GM23338 (cell line): ENCODE data around the gene RAB33A. TPM values are rescaled to one million over a fixed set of nuclear protein-coding genes. Genes with fewer than 3 reads are reported as not detected.

ENCODE experiments used
- ATAC-seq: fragments of 200-7000 bp; cut with Tn5 transposase; 3 replicates; pipeline ENCODE4 v1.9.1; 2020
- DNase-seq: peaks from one replicate; pipeline ENCODE4 v3.0.0-alpha.2; 2015; ENCODE audit warnings: low spot score
- H2AFZ ChIP-seq: fragments of 200-600 bp; sonication (generic); 2 replicates; pipeline ENCODE4 v1.8.0; 2016; ENCODE audit warnings: antibody characterized with exemption, mild to moderate bottlenecking, moderate library complexity
- H3F3A ChIP-seq: fragments of 200-600 bp; sonication (generic); replicated peaks from 2 replicates; pipeline ENCODE4 v1.8.0; 2017; ENCODE audit warnings: antibody characterized with exemption, mixed run types, low read depth
- H3K27ac ChIP-seq: fragments of 200-600 bp; sonication (generic); 2 replicates; pipeline ENCODE4 v1.6.1; 2016; ENCODE audit warnings: low read depth
- H3K27me3 ChIP-seq: fragments of 200-600 bp; sonication (generic); 2 replicates; pipeline ENCODE4 v1.8.0; 2016; ENCODE audit warnings: mild to moderate bottlenecking, mixed run types, moderate library complexity; ENCODE audit not compliant: insufficient read depth
- H3K36me3 ChIP-seq: fragments of 200-600 bp; sonication (generic); 2 replicates; pipeline ENCODE4 v1.8.0; 2016; ENCODE audit warnings: mild to moderate bottlenecking; ENCODE audit not compliant: insufficient read depth
- H3K4me1 ChIP-seq: fragments of 200-600 bp; sonication (generic); 2 replicates; pipeline ENCODE4 v1.8.0; 2016; ENCODE audit warnings: mild to moderate bottlenecking, moderate library complexity; ENCODE audit not compliant: insufficient read depth
- H3K4me2 ChIP-seq: fragments of 200-600 bp; sonication (generic); 2 replicates; pipeline ENCODE4 v1.7.1; 2017; ENCODE audit warnings: mixed run types
- H3K4me3 ChIP-seq: fragments of 200-600 bp; sonication (generic); 2 replicates; pipeline ENCODE4 v1.6.1; 2016; ENCODE audit warnings: mixed run types
- H3K79me2 ChIP-seq: fragments of 200-600 bp; sonication (generic); replicated peaks from 2 replicates; pipeline ENCODE4 v1.8.0; 2017; ENCODE audit warnings: mild to moderate bottlenecking; ENCODE audit not compliant: insufficient read depth
- H3K9me2 ChIP-seq: fragments of 200-600 bp; sonication (generic); 2 replicates; pipeline ENCODE4 v1.8.0; 2017; ENCODE audit not compliant: insufficient read depth
- H4K20me1 ChIP-seq: fragments of 200-600 bp; sonication (generic); replicated peaks from 2 replicates; pipeline ENCODE4 v1.8.0; 2017; ENCODE audit warnings: mild to moderate bottlenecking; ENCODE audit not compliant: insufficient read depth
- H3K27ac Mint-ChIP-seq: 2 replicates; pipeline ENCODE4 v1.8.0; 2020; ENCODE audit warnings: inconsistent platforms, mild to moderate bottlenecking, moderate library complexity, mixed read lengths
- H3K27me3 Mint-ChIP-seq: 3 replicates; pipeline ENCODE4 v1.8.0; 2022; ENCODE audit warnings: low read depth, mild to moderate bottlenecking, moderate library complexity, mixed read lengths, inconsistent platforms; ENCODE audit not compliant: insufficient read depth, poor library complexity
- H3K36me3 Mint-ChIP-seq: 3 replicates; pipeline ENCODE4 v1.8.0; 2021; ENCODE audit warnings: low read depth, mild to moderate bottlenecking, inconsistent platforms, moderate library complexity, mixed read lengths
- H3K4me1 Mint-ChIP-seq: 3 replicates; pipeline ENCODE4 v1.8.0; 2020; ENCODE audit warnings: mild to moderate bottlenecking, inconsistent platforms, mixed read lengths
- H3K4me3 Mint-ChIP-seq: 3 replicates; pipeline ENCODE4 v1.8.0; 2021; ENCODE audit warnings: moderate library complexity, mild to moderate bottlenecking, inconsistent platforms, mixed read lengths
- H3K9me3 Mint-ChIP-seq: 3 replicates; pipeline ENCODE4 v1.8.0; 2020; ENCODE audit warnings: moderate library complexity, mild to moderate bottlenecking, inconsistent platforms, mixed read lengths
- CREB1 ChIP-seq: fragments of 250-450 bp; sonication (Bioruptor Pico); IDR thresholded peaks from 2 replicates; pipeline ENCODE4 v1.5.0; 2020; ENCODE audit warnings: low read depth, mild to moderate bottlenecking, moderate library complexity
- CTCF ChIP-seq, 2 experiments: fragments of 200-600 bp in 1 of 2; sonication (generic) in 1 of 2; conservative IDR thresholded peaks; 2 replicates each; pipeline versions ENCODE4 v1.5.1 to v1.6.1; 2016 to 2017; ENCODE audit warnings: antibody characterized with exemption in 2 of 2, low read depth in 2 of 2, mild to moderate bottlenecking in 2 of 2, moderate library complexity in 1 of 2
- ETS1 ChIP-seq: IDR thresholded peaks from 2 replicates; pipeline ENCODE4 v1.6.1; 2016; ENCODE audit warnings: antibody characterized with exemption
- EZH2 ChIP-seq: fragments of 200-600 bp; sonication (generic); IDR thresholded peaks from one replicate; pipeline ENCODE4 v1.8.0; 2017; ENCODE audit warnings: antibody characterized with exemption, mild to moderate bottlenecking, low read depth; ENCODE audit not compliant: unreplicated experiment
- EZH2phosphoT487 ChIP-seq: fragments of 200-600 bp; sonication (generic); IDR thresholded peaks from one replicate; pipeline ENCODE4 v1.8.1; 2018; ENCODE audit warnings: antibody characterized with exemption; ENCODE audit not compliant: unreplicated experiment
- NANOG ChIP-seq: IDR thresholded peaks from 2 replicates; pipeline ENCODE4 v1.6.1; 2016; ENCODE audit warnings: antibody characterized with exemption, borderline replicate concordance
- POLR2AphosphoS5 ChIP-seq: IDR thresholded peaks from 2 replicates; pipeline ENCODE4 v1.6.1; 2016; ENCODE audit warnings: antibody characterized with exemption, low read depth
- STAT1 ChIP-seq: IDR thresholded peaks from one replicate; pipeline ENCODE4 v1.6.1; 2016; ENCODE audit warnings: antibody characterized with exemption; ENCODE audit not compliant: unreplicated experiment
- ZNF114 ChIP-seq: fragments of 250-450 bp; sonication (Bioruptor Pico); IDR thresholded peaks from 2 replicates; pipeline ENCODE4 v1.5.0; 2020; ENCODE audit warnings: mild to moderate bottlenecking, moderate library complexity
- ZNF331 ChIP-seq: fragments of 250-450 bp; sonication (Bioruptor Pico); IDR thresholded peaks from 2 replicates; pipeline ENCODE4 v1.5.0; 2020; ENCODE audit warnings: low read depth, mild to moderate bottlenecking, moderate library complexity
- polyA plus RNA-seq: library from polyadenylated mRNA; unstranded; fragments of >200 nt; fragmentation: Nextera tagmentation; extraction: Ambion mirVana; gene quantifications from 2 replicates; pipeline ENCODE4 v1.2.1, GENCODE V29; 2016
- total RNA-seq: library from RNA; depleted of rRNA; stranded (reverse); fragments of >200 nt; shearing (Covaris generic); gene quantifications from 2 replicates; pipeline ENCODE4 v1.2.3, GENCODE V29; 2014

Gene RAB33A
- total and polyA plus RNA-seq, 2 experiments from 2014 or later, result 5.5 to 6.5 TPM

- no peak for TF ChIP-seq ZNF331
- no peak for TF ChIP-seq EZH2
- no peak for TF ChIP-seq ETS1
- TF ChIP-seq EZH2phosphoT487, result no peak
- no peak for TF ChIP-seq NANOG
Measured at GRCh38 chrX:130167040-130167439, 4.7 kb upstream of the RAB33A start (continued).

- 0 out of 2 replicates have a peak overlapping the region, but pooled peaks have one; percentile 72 for H2AFZ ChIP-seq
- no peaks in the 10 kb centered on the region for H4K20me1 ChIP-seq
- H3K9me2 ChIP-seq, result no peaks in the 10 kb centered on the region
- Mint-ChIP-seq H3K36me3 (no peaks in the 10 kb centered on the region; the same call in 2 of the 3 replicates), H3K27ac (no peak overlapping the region), H3K9me3 (no peaks in the 10 kb centered on the region; the same call in 2 of the 3 replicates), H3K4me1 (peaks cover 16% of the 10 kb centered on the region; the same call in 2 of the 3 replicates), H3K27me3 (peaks cover 16% of the 10 kb centered on the region), H3K4me3 (peak overlapping the region; percentile 87)
- H3K79me2 ChIP-seq, result no peaks in the 10 kb centered on the region
- ATAC-seq, result peak; percentile 87
- DNase-seq, result peak; percentile 71
- H3K4me3 ChIP-seq, result peak overlapping the region; percentile 65
- peak overlapping the region; percentile 84 for H3K4me2 ChIP-seq
- no peaks in the 10 kb centered on the region for H3F3A ChIP-seq
- peaks cover 13% of the 10 kb centered on the region; the same call in 1 of the 2 replicates for H3K27me3 ChIP-seq
- no peaks in the 10 kb centered on the region for H3K36me3 ChIP-seq
- peaks cover 5% of the 10 kb centered on the region; the same call in 1 of the 2 replicates for H3K4me1 ChIP-seq
- TF ChIP-seq STAT1 (no peak), EZH2phosphoT487 (no peak), POLR2AphosphoS5 (peak; percentile 76), CREB1 (CRISPR knock-in tag) (no peak)
- H3K27ac ChIP-seq, result no peak overlapping the region
Measured at GRCh38 chrX:130170752-130171445, 863 bp upstream of the RAB33A start.

GRCh38 chrX:130172127-130172845, 524 bp downstream of the RAB33A start:
- H3K27ac ChIP-seq, result no peak overlapping the region
- peak; percentile 13 for ATAC-seq
- Mint-ChIP-seq H3K9me3 (no peaks in the 10 kb centered on the region; the same call in 2 of the 3 replicates), H3K27me3 (peaks cover 18% of the 10 kb centered on the region), H3K4me3 (peak overlapping the region; percentile 87), H3K4me1 (peaks cover 9% of the 10 kb centered on the region; the same call in 2 of the 3 replicates), H3K36me3 (no peaks in the 10 kb centered on the region), H3K27ac (no peak overlapping the region)
- peak overlapping the region; percentile 85 for H2AFZ ChIP-seq
- peaks cover 5% of the 10 kb centered on the region; the same call in 1 of the 2 replicates for H3K4me1 ChIP-seq
- H3K36me3 ChIP-seq, result no peaks in the 10 kb centered on the region
- H3F3A ChIP-seq, result no peaks in the 10 kb centered on the region
- H3K9me2 ChIP-seq, result no peaks in the 10 kb centered on the region
- H3K27me3 ChIP-seq, result peaks cover 13% of the 10 kb centered on the region; the same call in 1 of the 2 replicates
- peak overlapping the region; percentile 65 for H3K4me3 ChIP-seq
- peak; percentile 15 for DNase-seq
- H3K79me2 ChIP-seq, result no peaks in the 10 kb centered on the region
- H3K4me2 ChIP-seq, result peak overlapping the region; percentile 84
- H4K20me1 ChIP-seq, result no peaks in the 10 kb centered on the region
- TF ChIP-seq CTCF (conservative IDR thresholded peaks at IDR 0.05; ENCODE audit: low read depth in 2 of 2) (0 out of 4 replicates have a peak, but pooled peaks of 1 of the 2 experiments have one; percentile 7), CREB1 (CRISPR knock-in tag) (no peak), ZNF114 (CRISPR knock-in tag) (no peak)
